Effector CD4-positive, alpha-beta T cell (primary cell): ENCODE data around the gene ZMYND10.

ENCODE experiments used
- DNase-seq: peaks from one replicate; pipeline ENCODE4 v3.0.0-alpha.2; 2020

Gene ZMYND10

DNA sequence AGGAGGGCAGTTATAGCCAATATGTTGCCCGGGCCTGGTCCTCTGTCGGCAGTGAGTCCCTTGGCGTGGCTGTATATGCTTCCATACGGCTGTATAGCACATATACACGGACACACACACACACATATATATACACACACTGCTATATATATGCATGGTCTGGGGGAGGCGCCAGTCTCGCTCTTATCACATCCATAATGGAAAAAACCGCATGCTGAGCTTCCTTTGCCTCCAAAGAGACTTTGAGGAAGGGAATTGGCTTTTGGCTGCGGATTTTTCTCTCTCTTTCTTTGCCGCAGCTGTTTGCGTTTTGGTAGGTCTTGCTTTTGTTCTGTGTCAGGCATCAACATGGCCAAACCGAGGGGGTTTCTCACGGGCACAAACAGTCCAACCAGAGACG lies 25.1 kb upstream of the ZMYND10 start:
- no peak for DNase-seq

DNA sequence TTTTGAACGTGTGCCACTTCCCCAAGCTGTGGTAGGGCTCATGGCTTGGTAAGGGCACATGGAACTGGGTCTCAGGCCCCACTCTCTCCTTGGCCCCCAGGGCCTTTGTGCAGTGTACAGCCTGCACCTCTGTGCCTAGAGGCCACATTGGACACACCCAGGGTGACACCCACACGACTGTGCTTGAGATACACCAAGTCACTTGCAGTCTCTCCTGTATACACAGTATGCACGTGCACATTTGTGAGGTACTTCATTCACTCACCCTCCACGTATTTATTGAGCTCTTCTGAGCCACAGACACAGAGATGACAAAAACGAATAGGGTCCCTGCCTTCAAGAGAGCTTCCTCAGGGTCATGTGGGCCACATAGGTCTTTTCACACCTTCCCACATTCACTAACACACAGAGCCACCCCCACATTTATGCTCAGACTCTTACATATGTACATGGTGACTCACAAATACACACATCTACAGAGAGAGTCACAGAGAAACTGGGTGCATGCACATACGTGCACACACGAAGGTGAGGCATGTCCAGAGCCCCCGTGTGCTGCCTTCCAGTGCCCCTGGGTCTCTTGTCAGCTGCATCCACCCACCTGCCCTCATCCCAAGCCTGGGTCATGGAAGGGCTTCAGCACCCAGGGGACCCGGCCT lies 23.6 kb upstream of the ZMYND10 start:
- no peak for DNase-seq

DNA sequence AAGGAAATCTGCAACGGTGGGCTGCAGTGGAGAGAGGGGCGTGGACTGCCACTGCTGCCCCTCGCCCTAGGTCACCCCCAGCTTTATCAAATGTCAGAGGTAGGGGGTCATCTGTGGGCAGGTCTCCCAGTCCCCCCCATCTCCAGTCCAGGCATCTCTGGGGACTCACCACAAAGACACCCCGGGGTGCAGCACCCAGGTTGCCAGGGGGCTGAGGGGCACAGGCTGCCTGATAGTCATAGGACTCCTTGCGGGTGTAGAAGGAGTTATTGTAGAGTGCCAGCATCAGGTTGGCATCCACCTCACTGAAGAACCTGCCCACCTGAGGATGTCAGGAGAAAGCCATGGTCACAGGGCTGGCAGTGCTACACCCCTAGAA lies 20.3 kb upstream of the ZMYND10 start:
- no peak for DNase-seq

DNA sequence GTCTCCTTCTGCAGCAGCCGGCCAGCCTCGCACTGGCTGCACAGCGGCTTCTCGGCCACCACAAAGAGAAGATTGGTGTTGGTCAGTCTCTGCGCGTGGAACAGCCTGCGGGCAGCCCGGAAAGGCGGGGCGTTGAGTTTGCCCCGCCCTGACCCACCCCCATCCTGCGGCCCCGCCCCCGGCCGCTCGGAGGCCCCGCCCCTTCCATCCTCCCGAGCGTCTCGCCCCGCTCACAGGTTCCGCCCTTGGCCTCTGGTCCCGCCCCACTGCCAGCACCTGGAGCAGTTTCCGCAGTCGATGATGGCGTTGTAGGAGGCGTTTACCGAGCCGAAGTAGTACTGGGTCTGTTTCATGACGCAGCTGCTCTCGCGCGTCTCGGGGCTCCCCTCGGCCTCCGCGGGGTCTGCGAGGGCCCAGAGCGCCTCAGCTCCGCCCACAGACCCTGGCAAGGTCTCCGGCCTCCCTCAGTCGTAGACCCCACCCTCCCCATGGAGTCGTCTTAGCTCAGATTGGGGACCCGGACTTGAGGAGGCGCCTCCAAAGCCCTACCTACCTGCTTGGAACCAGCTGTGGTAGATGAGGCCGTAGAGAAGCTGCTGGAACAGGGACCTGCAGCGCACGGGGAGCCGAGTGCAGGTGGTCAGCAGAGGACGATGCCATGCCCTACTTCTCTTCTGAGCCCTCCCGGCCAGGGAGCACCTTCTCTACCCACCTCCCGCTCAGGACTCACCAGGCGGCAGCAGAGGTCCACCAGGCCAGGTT lies 19.7 kb upstream of the ZMYND10 start:
- DNase-seq, result peak; percentile 94

DNA sequence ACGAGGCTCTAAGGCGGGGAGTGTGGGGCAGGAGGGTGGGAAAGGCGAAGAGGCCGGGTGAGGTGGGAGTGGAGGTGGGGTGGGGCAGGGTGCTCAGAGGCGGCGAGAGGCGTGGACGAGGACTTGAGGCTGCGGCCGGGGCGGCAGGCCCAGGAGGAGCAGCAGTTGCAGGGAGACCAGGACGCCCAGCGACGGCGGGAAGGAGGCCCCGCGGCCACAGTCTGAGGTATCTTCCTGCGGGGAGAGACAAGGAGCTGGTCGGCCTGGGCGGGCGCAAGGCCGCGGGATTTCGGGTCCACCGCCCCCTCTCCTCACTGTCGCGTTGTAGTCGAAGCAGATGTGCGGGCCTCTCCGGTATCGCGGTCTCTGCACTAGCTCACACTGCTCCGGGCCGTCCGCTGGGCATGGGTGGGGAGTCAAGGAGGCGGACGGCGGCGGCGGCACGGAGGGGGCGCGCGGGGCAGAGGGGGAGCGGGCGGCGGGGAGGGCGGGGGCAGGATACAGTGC lies 19.1 kb upstream of the ZMYND10 start:
- no peak for DNase-seq

DNA sequence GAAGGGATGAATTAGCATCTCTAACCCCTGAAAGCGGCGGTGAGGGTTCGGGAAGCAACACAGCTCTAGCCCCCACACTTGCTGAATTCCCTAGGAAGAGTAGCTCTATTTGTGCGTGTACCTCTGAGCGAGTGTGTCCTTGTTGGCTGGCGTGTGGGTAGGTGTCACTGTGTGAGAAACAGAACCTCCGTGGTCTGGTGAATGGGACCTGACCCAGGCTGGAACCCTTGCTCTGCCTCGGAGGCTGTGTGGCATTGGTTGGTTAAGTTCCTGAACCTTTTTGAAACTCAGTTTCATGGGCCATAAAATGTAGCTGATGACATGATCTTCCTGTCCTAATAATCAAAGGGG lies 14.2 kb upstream of the ZMYND10 start:
- no peak for DNase-seq

DNA sequence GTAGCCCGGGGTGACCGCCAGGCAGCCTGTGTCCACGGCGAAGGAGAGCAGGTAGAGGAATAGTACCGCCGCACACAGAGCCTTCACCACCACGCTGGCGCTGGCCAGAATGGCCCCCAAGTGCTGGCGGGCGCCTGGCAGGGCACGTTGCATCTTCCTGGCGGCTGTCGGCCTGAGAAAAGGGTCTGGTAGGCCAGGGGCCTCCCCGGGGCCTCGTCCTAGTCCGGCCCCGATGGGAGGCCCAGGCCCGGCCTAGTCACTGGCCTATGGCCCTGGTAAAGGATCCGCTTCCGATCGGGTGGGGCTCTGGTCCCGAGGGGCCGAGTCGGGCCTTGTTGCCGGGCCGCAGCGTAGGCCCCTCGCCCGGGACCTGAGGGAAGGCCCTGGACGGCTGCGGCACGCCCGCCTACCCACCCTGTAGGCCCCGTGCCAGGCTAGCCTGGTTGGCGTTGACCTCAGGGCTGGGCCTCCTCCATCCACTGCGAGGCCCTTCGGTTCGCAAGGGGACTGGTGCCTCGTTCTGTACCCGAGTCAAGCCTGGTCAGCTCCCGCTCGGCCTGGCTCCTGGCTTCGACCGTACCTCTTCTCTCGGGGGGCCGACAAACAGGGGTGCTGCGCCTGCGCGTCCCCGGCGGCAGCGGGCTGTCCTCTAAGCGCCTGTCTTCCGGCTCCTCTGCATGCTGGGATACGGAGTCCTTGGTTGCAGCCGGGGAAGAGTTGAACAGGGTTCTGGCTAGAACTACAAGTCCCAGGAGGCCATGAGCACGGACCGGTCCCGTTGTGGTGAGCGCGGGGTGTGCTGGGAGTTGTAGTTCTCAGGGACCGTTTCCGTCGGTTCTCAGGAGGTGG lies 13.6 kb upstream of the ZMYND10 start, which contains the start of gene TMEM115:
Gene TMEM115, minus strand, starts transcription at position 611 of the 849 bp plus-strand sequence. Its CDS starts 458 bp downstream, at position 153.
- peak; percentile 95 for DNase-seq

DNA sequence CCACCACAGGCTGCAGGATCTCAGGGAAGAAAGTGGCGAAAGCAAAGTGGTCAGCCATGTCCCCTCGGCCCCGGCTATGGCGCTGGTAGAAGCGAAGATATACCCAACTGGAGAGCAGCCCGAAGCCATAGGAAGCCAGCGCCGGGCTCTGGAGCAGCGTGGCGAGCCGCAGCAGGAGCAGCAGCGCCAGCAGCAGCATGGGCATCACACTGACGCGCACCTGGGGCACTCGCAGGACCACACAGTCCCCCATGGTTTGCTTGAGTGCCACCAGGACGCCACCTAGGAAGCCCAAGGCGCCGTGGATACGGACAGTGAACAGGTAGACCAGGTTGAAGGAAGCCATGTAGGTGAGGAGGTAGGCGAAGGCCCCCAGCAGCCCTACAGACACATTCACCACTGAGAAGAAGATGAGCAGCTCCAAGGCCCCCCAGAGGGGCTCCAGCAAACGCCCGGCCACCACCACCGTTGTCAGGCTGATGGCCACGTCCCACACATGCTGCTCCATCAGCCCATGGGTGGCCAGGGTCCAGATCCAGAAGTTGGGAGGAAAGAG lies 12.9 kb upstream of the ZMYND10 start:
- no peak for DNase-seq

DNA sequence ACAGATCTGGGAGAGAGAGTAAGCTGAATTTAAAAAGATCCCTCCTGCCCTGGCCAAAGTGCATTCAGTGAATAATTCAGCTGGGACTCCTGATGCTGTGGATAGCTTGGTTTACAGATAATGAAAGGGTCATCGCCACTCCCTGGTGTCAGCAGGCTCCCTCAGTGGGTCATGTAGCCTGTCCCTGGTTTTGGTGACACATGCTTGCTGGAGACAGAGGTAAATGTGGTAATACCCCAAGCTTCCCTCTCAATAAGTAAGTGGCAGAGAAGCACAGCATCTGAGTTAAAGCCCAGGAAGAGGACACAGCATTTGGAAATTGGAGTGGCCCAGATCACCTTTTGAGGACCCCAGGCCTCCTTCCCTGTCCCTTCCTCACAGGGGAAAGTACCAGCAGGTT lies 11.9 kb upstream of the ZMYND10 start:
- no peak for DNase-seq

DNA sequence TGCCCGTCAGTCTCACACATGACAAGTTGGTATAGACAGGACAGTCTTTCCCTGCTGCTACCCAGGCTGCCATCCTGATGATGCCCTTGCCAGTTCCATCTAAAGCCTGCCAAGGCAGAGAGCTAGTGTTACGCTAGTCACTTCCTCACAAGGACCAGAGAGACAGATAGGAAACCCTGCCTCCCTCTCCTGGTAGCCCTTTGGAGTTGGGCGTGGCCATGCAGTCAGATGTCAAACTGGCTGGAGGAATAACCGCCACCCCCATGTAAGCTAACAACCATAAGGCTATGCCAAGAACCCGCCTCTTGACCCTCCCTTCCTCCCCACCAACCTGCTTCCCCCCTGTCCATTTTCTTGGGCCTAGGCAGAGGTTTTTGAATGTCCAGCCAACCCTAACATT lies 11.0 kb upstream of the ZMYND10 start:
- DNase-seq, result no peak

DNA sequence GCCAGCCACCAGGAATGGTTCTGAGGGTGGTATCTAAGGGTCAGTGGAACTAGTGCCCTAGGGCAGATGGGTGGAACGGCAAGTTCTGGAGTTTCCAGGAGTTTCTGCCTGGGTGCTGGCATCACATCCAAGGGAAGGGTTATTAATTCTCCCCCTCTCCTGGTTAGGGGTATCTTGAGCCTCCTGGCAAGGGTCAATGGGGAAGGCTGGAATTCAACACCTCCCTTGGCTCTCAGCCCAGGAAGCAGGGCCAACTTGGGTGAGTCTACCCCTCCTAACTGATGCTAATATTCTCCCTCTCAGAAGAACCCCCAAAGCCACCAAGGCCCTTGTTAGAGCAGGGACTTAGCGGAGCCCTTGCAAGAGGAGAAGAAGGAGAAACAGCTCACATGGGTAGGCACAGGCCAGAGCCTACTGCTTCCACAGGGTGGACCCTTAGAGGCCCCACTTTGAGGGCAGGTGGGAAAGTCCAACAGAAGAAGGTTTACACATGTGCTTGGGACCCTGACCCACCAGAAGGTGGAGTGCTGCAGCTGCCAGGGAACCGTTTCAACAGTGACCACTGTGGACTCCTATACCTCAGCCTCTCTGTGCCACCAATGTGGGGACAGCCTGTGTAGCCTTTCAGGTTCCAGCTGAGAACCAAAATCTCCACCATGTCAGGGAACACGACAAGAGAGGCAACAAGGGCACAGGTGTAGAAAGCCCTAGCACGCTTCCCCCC lies 10.5 kb upstream of the ZMYND10 start:
- DNase-seq, result no peak

DNA sequence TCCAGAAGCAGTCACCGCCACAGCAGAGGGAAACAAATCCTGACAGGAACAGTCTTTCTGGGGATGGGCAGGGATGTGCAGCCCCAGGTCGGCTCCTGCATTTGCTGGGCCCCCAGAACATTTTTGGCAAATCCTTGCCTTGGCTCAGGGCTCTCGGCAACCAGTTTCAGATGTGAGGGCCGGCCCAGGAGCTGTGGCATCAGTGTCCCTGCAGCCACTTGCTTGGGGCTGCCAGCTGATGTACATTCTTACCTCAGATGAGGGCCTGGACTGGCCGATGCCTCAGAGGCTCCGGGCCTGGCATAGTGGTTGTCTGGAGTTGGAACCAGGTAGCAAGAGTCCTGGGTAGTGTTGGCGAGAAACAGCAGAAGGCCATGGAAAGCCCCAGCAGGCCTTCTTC lies 9.3 kb upstream of the ZMYND10 start:
- no peak for DNase-seq

DNA sequence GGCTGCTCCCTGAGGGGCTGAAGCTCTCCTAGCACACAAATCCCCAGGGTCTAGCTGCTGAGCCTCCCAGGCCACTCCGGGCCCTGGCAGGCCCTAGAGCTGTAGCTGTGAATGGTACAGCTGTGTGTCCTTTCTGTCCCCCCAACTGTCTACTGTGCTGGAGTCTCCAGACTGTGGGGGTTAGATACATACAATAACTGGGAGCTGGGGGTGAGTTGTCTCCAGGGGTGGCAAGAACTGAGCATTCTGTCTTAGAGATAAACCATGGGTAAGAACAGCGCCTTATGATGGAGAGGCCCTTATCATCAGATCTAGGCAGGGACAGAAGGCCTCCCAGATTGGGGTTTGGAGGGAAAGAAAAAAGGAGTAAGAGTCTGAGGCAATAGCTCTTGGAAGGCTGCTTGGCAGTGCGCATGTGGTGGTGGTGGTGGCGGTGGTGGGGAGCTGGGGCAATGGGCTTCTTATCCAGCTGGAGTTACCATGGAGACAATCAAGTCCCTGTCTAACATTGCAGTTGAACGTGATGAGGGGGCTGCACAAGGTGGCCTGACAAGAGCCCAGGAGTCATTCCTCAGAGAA lies 8.7 kb upstream of the ZMYND10 start:
- no peak for DNase-seq

DNA sequence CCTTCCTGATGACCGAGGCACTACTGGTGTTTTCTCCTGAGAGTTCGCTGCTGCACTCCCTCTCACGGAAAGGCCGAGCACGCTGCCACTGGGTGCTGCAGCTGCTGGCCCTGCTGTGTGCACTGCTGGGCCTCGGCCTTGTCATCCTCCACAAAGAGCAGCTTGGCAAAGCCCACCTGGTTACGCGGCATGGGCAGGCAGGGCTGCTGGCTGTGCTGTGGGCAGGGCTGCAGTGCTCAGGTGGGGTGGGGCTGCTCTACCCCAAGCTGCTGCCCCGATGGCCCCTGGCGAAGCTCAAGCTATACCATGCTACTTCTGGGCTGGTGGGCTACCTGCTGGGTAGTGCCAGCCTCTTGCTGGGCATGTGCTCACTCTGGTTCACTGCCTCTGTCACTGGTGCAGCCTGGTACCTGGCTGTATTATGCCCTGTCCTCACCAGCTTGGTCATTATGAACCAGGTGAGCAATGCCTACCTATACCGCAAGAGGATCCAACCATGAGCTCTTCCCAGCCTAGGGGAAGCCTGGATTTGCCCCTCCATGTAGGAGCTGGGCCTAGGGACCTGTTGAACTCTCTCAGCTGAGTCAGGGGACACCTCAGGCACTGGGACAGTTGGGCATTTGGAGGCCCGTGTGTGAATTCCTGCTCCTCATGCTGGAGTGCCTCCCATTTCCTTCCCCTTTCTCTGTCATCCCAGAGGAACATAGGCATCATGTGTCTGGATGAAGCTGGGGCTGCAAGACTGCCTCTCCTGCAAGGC lies 7.9 kb upstream of the ZMYND10 start:
- no peak for DNase-seq

DNA sequence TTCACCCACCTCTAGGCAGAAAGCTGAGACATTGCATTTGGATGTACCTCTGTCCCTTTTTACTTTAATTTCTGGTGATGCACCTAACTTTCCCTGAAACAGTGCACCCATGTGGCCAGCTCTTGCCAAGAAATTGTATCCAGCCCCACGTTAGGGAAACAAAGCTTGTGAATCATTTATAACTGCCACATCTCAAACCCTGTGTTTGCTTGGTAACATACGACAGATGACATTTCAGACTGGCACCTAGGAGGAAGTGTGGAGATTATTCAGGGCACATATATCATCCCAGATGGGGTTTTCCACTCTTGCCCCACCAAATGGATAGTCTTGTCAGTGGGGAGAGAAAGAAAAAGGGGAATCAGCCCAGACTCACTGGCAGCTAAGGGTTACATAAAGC lies 7.2 kb upstream of the ZMYND10 start:
- DNase-seq, result no peak

DNA sequence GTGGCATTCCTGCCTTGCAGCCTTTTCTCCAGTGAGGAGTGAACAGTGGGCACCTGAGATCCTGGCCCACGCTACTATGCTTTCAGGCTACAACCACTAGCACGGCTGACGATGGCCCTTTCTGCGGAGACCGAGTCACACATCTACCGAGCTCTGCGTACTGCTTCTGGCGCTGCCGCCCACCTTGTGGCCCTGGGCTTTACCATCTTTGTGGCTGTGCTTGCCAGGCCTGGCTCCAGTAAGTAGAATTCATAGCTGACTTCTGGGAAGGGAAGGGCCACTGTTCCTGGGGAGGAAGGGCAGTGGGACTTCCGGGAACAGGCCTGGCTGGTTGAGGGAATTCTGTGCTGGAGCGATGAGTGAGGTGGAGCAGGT lies 5.8 kb upstream of the ZMYND10 start:
- no peak for DNase-seq

DNA sequence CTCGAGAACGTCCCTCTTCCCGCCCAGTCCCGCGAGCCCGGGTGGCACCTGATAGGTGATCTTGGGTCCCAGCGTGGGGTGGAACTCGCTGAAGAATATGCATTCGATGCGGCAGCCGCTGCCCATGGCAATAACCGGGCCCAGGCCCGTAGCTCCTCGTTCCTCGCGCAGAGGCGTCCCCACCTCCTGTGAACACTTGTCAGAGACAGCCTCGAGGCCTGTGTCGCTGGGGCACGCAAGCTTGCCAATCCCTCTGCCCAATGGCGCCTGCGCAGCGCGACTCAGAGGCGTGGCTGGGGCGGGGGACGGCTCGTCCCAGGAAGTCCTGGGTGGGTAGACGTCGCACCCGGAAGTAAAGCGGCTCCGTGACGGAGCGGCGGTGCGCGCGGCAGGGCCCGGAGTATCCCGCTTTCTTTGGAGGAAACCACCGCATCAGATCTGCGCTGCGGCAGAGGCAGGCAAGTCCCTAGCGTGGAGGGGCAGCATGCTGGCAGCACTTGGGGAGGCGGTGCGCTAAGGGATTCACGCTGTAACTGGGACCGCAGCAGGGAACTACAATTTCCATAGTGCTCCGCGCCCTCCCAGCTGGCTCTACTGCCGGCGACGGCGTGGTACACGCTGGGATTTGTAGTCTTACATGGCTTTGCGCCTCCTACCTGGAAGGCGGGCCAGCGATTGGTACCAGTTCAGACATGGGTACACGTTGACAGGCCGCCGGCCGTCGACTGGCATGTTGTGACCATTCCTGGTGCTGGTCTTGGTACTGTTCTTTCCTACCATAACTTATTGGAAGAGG lies 5.2 kb upstream of the ZMYND10 start, which contains the start of the genes CYB561D2 and NPRL2:
Gene CYB561D2, plus strand, starts transcription at position 336 of the 796 bp plus-strand sequence. CDS start 572 bp downstream, outside the sequence.
Gene NPRL2, minus strand, starts transcription at position 249 of the 796 bp plus-strand sequence. Its CDS starts 123 bp downstream, at position 126.
- DNase-seq, result peak; percentile 99

DNA sequence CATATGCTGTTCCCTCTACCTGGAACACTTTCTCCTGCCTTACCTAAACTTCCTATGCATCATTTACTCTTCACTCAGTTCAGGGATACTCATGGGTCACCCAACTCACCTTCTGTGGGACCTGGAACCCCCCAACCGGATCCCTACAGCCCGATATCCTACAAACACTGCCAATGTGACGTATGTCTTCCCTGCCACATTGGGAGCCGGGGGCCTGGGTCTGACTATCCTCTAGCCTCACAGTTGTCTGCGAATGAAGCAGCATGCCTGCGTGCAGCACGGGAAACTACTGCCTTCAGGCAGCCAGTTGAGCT lies 4.6 kb upstream of the ZMYND10 start:
- no peak for DNase-seq

DNA sequence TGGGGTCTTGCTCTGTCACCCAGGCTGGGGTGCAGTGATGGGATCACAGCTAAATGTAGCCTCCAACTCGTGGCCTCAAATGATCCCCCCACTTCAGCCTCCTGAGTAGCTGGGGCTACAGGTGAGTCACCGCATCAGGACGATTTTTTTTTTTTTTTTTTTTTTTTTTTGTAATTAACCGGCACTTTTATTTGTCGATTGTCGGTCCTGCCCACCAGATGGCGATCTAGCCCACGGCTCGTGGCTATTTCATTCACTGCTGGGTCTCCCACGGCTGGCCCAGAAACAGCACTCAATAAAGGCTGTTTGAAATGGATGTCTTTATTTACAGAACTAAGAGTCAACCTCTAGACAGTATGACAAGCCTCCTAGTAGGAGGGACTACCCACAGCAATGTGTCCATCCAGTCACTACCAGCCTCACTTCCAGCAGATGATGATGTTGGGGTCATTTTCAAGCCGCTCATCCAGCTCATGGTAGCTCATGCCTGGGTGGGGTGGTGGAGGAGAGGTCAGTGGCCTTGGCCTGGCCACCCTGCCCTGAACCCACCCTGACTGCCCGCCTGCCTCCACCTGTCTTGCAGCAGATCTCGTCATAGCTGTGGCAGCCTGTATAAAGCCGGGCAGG lies 1.8 kb upstream of the ZMYND10 start:
- DNase-seq, result peak; percentile 73

DNA sequence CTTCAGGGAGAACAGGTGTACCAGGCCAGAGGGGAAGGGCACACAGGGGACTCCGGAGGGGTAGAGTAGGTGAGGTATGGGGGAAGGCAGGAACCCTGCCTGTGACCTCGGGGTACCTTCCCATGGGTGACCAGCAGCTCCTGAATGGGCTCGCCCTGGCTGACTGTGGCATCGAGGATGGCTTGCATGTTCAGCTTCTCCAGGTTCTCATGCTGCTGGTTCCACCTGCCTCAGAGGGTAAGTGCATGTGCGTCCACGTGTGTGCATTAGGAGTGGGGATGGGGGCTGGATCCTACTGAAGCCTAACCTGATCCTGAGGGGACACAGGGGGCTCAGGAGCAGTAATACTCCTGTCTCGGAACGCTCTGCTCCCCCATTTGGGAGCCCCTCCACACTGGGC lies 524 bp downstream of the ZMYND10 start:
- DNase-seq, result no peak
